K562 treated with DMSO at 1 percent for 24 hours (cell line): ENCODE results near the gene PLEKHA7. TPM values are rescaled to one million over a fixed set of nuclear protein-coding genes. Genes with fewer than 3 reads are reported as not detected.

Experiments
- total RNA-seq: library from RNA; unstranded; fragments of 300-600 nt; gene quantifications from 2 replicates; pipeline ENCODE4 v1.2.3, GENCODE V29; 2022; ENCODE audit warnings: low read depth; ENCODE audit not compliant: insufficient read depth

Gene PLEKHA7
- 0.10 TPM in 1 of 2 replicates, not detected in the other for total RNA-seq

GRCh38 chr11:17014321-17014832, at the start of gene PLEKHA7:
TSS of gene PLEKHA7 (minus strand) at chr11:17014414. CDS start at chr11:17014401, 13 bp downstream.

GRCh38 chr11:16738193-16738946, 275.8 kb downstream of the PLEKHA7 start, which contains the start of gene C11orf58:
TSS of gene C11orf58 (plus strand) at chr11:16738647. CDS start at chr11:16738779, 132 bp downstream.

Other genes starting within 250 kb of the PLEKHA7 start
- gene RPS13, start 63.3 kb upstream of the PLEKHA7 start, total RNA-seq: 1,885 and 1,897 TPM in 2 replicates
- 6.0 and 8.4 TPM in 2 replicates for gene PIK3C2A, start 193.6 kb upstream of the PLEKHA7 start, total RNA-seq